HG02678 (cell line): Measurements from ENCODE around the gene TOMM40L.

Experiments used
- ATAC-seq: cut with Tn5 transposase; IDR thresholded peaks from one replicate; pipeline ENCODE4 v1.9.1; 2021; ENCODE audit warnings: mild to moderate bottlenecking, moderate library complexity; ENCODE audit not compliant: unreplicated experiment

TOMM40L gene

GRCh38 chr1:161196521-161197451 is 29.1 kb upstream of the TOMM40L start:
- ATAC-seq: no peak

- ATAC-seq: no peak
Observed at GRCh38 chr1:161197560-161198193, 28.2 kb upstream of the TOMM40L start.

GRCh38 chr1:161198194-161198896 is 27.5 kb upstream of the TOMM40L start:
- ATAC-seq: no peak

- no peak for ATAC-seq
Observed at GRCh38 chr1:161198897-161199431, 26.9 kb upstream of the TOMM40L start, which contains the start of gene ADAMTS4. Gene ADAMTS4 (minus strand): TSS chr1:161199054. CDS start chr1:161198627, 427 bp downstream.

- no peak for ATAC-seq
Observed at GRCh38 chr1:161199506-161200139, 26.2 kb upstream of the TOMM40L start.

GRCh38 chr1:161200421-161200991 is 25.4 kb upstream of the TOMM40L start:
- no peak for ATAC-seq

GRCh38 chr1:161200992-161201835 is 24.6 kb upstream of the TOMM40L start:
- ATAC-seq: no peak

GRCh38 chr1:161201836-161202712 is 23.8 kb upstream of the TOMM40L start, which contains the start of gene NDUFS2:
Gene NDUFS2 (plus strand): TSS chr1:161202367. CDS start chr1:161202386, 19 bp downstream.
- ATAC-seq: peak; percentile 97

- ATAC-seq: no peak
Observed at GRCh38 chr1:161206411-161207140, 19.3 kb upstream of the TOMM40L start.

- ATAC-seq: no peak
Observed at GRCh38 chr1:161207173-161207572, 18.7 kb upstream of the TOMM40L start.

GRCh38 chr1:161209790-161210409 is 16.0 kb upstream of the TOMM40L start:
- ATAC-seq: peak; percentile 66

- ATAC-seq: no peak
Observed at GRCh38 chr1:161214369-161214768, 11.5 kb upstream of the TOMM40L start.

- ATAC-seq: no peak
Observed at GRCh38 chr1:161215076-161215475, 10.8 kb upstream of the TOMM40L start, which contains the start of gene FCER1G. Gene FCER1G (plus strand): TSS chr1:161215295. CDS start chr1:161215322, 27 bp downstream.

- ATAC-seq: peak; percentile 92
Observed at GRCh38 chr1:161216945-161217712, 8.7 kb upstream of the TOMM40L start.

GRCh38 chr1:161217831-161218230 is 8.0 kb upstream of the TOMM40L start:
- ATAC-seq: no peak
